Superior temporal gyrus (tissue), 1 donor: Measurements from ENCODE around the gene BABAM1.
"Not testable (repeated sequence)": the region's sequence is repeated elsewhere in the genome, so short reads cannot be mapped to it uniquely, and the experiment has no call there.

ENCODE experiments used
- DNase-seq: peaks from one replicate; pipeline ENCODE4 v3.0.0-alpha.2; 2016; ENCODE audit errors: extremely low spot score

BABAM1 gene

DNA sequence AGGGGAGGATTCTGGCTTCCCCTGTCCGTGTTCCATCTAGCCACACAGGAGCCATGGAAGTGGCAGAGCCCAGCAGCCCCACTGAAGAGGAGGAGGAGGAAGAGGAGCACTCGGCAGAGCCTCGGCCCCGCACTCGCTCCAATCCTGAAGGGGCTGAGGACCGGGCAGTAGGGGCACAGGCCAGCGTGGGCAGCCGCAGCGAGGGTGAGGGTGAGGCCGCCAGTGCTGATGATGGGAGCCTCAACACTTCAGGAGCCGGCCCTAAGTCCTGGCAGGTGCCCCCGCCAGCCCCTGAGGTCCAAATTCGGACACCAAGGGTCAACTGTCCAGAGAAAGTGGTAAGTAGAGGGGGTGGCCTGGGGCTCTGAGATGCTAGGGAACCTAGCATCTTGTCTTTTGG is 1.5 kb downstream of the BABAM1 start:
- DNase-seq = no peak

DNA sequence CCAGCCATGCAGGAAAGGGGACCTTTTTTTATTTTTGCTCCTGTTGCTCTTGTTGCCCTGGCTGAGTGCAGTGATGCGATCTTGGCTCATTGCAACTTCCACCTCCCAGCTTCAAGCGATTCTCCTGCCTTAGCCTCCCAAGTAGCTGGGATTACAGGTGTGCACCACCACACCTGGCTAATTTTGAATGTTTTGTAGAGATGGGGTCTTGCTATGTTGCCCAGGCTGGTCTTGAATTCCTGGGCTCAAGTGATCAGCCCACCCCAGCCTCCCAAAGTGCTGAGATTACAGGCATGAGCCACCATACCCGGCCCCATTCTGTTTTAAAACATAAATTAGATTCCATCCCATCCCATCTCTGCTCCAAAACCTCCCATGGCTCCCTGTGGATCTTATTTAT is 7.6 kb downstream of the BABAM1 start:
- not testable (repeated sequence) for DNase-seq

DNA sequence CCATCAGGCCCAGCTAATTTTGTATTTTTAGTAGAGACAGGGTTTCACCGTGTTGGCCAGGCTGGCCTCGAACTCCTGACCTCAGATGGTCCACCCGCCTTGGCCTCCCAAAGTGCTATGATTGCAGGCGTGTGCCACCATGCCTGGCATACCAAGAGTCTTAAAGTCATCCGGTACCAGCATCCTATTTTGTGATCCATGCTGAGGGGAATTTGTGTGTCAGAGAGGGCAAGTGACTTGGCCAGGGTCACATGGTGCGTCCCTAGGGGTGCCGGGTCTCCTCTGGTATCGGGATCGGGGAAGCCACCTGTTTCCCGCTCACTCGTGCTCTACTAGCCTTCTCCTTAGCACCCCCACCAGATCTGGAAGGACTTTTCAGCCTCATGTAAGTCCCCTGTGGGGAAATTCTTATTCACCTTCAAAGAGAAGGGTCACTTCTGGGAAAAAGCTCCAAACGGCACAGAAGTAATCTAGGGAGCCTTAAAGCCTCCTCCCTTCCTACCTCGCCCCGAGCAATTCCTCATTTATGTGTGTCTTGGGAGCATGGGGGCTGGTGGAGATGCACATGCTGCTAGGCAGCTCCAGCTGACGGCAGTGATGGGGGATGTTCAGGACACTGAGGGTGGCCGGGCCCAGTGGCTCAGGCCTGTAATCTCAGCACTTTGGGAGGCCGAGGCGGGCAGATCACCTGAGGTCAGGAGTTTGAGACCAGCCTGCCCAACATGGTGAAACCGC is 8.4 kb downstream of the BABAM1 start:
- DNase-seq = no peak

DNA sequence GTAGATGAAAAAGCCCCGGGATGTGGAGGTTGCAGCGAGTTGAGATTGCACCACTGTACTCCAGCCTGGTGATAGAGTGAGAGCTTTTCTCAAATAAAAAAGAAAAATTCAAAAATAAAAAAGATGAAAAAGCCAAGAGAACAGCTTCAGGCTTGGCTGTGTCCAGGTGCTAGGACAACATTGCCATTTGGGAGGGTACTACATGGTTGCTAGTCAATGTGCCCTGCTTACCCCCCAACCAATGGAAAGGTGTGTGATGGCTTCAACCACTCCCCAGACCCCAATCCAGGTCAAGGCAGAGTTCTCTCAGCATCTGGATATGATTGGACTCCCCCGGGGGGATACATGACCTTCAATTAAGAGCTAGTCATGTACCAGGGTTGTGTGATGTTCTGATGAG is 12.2 kb downstream of the BABAM1 start:
- no peak for DNase-seq

DNA sequence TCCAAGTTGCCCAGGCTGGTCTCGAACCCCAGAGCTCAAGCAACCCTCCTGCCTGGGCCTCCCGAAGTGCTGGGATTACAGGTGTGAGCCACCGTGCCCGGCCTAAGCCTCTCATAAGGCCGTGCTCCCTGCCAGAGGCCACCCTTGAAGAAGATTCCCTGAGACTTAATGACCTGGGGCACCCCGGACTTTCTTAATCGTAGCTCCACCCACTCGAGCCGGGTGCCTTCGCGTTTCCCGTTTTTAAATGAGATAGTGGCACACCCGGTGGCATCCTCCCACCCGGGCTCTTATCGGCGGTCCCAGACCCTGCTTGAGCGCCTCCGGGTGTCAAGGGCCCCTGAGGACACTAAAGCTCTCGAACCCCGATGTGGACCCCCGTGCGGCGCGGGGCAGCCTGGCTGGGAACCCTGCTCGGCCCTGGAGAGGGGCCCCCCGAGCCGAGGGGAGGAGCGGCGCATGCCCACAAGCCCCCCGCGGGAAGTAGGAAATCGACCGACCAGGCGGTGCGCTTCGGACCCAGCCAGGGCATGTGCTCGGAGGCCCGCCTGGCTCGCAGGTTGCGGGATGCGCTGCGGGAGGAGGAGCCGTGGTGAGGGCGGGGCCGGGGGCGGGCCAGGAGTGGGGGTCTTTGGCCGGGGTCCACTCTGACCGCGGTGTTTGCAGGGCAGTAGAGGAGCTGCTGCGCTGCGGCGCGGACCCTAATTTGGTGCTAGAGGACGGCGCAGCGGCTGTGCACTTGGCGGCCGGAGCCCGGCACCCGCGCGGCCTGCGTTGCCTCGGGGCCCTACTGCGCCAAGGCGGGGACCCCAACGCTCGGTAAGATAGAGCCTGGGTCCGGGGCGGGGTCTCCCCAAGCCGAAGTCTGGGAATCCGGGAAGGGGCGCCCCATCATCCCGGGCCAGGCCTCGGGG is 14.4 kb downstream of the BABAM1 start, which contains the start of gene ANKLE1:
ANKLE1 (plus strand) TSS at position 511 of the 914 bp plus-strand sequence; CDS start at position 531, 20 bp downstream.
- DNase-seq = no peak

DNA sequence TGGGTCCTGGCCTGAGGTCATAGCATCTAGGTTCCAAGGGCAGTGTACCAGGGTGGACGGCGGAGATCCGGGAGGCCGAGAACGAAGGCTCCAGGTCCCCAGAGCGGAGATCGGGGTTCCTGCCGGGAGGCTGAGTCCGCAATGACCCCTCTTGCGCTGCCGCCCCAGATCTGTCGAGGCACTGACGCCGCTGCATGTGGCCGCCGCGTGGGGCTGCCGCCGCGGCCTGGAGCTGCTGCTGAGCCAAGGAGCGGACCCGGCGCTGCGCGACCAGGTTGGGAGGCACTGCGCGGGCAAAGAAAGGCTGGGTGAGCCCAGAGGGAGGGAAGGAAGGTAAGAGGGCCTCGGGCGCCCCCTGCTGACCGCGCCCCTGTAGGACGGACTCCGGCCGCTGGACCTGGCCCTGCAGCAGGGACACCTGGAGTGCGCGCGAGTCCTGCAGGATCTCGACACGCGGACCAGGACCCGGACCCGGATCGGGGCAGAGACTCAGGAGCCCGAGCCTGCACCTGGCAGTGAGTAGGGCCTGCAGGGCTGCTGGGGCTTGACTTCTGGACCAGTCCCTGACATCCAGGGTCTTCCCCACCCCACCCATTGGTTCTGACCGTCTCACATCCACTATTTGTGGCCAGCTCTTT is 15.4 kb downstream of the BABAM1 start:
- peak; percentile 76 for DNase-seq

DNA sequence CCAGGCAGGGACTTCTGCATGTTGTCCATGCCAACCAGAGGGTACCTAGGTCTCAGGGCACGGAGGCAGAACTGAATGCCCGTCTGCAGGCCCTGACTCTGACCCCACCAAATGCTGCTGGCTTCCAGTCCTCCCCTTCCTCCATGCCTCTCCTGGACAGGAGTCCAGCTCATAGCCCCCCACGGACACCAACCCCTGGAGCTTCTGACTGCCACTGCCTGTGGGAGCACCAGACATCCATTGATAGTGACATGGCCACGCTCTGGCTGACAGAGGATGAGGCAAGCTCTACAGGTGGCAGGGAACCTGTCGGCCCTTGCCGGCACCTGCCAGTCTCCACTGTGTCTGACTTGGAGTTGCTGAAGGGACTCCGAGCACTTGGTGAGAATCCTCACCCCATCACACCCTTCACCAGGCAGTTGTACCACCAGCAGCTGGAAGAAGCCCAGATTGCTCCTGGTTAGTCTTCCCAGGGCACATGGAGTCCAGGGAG is 16.3 kb downstream of the BABAM1 start:
- DNase-seq = no peak

DNA sequence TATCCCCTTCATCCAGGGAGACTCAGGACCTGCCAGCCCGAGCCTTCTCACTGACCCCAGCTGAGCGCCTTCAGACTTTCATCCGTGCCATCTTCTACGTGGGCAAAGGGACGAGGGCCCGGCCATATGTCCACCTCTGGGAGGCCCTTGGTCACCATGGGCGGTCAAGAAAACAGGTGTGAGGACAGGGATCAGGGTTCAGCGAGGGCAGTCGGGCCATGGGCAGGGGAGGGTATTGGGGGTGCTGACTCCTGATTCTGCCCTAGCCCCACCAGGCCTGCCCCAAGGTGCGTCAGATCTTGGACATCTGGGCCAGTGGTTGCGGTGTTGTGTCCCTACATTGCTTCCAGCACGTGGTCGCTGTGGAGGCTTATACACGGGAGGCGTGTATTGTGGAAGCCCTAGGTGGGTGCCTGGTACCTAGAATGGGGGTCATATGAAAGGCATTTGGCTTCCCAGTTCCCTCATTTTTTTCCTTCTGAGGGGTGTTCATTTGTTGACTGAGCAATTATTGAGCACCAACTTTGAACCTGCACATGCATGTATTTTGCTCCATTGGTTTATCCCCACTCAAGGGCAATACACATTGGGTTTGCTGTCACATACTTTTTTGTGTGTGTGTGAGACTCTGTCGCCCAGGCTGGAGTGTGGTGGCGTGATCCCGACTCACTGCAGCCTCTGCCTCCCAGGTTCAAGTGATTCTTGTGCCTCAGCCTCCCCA is 18.3 kb downstream of the BABAM1 start:
- DNase-seq = no peak

DNA sequence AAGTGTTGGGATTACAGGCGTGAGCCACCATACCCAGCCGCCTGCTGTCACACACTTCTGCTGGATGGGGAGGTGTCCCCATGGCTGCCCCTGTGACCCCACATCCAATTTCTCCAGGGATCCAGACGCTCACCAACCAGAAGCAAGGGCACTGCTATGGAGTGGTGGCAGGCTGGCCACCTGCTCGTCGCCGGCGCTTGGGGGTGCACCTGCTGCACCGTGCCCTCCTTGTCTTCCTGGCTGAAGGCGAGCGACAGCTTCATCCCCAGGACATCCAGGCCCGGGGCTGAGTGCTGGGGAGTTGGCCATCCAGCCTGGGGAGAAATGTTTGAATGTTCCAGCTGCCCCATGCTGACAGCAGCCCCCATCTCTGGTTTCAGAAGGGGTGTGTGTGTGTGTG is 19.0 kb downstream of the BABAM1 start:
- DNase-seq = no peak

DNA sequence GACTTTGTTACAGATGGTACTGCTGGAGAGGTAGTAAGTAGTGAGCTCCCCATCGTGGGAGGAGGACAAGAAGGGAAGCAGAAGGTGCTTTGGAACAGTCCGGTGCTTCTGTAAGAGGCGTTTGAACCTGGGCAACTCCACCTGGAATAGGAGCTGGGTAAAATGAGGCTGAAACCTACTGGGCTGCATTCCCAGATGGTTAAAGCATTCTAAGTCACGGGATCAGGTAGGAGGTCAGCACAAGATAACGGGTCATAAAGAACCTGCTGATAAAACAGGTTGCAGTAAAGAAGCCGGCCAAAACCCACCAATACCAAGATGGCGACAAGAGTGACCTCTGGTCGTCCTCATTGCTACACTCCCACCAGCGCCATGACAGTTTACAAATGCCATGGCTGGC is 19.5 kb downstream of the BABAM1 start:
- no peak for DNase-seq

DNA sequence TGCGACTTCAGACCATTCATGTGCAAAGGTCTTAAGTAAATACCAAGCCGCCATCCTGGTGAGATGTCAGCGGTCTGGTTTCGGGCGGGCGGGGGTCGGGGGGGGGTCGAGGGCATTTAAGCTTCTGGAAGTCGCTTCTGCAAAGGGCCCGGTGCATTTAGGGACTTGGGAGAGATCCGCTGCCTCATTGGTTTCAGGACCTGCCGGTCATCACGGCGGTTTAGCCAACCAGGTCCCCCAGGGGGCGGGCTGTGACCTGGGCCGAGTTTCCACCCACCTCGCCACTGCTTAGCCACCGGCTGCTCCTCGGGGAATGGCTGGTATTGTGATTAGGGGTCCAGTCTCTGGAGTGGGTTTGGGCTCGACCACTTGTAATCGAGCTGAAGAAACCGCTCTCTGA is 22.2 kb downstream of the BABAM1 start:
- DNase-seq = peak; percentile 9

DNA sequence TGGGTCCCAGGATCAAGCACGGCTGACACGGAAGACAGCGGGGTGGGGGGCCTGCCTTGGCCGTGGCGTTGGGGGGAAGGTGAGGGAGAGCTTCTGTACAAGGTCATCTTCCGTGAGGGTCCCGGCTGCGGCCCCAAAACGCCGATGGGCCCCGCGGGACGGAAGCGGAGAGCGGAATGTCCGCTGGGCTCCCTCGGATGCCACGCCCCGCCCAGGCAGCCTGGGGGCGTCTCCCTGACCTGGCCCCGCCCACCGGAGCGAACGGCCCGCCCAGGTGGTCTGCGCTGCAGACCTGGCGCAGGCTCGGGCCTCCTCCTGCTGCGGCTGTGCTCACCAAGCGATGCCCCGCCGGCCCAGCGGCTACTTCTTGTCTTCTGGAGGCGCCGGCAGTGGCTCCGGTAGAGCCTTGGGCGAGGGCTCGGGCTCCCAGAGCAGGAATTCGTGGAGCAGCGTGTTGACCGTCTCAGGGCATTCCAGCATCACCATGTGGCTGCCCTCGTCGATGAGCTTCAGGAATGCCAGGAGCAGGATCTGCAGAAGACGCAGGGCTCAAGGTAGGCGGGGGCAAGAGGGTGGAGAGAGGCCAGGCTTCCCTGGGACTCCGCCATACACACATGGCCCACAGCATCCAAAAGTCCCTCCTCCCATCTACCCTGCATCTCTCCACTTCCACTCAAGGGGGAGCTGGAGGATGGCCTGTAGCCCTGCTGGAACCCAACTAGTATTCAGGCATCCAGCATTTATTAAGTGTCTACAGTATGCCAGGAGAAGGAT is 25.2 kb downstream of the BABAM1 start:
- peak; percentile 62 for DNase-seq

DNA sequence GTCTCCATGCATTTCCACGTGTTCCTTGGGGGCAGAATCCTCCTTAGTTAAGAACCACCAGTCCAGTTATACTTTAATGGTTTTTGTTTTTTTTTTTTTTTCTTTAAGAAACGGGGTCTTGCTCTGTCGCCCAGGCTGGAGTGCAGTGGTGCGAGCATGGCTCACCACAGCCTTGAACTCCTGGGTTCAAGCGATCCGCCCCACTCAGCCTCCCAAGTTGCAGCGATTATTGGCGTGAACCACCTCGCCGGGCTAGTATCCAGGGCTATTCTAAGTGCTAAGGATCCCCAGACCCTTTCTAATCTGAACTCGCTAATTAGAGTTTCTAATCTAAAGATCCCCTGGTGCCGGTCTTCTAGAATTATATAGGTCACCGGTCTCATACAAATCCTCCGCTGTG is 26.4 kb downstream of the BABAM1 start:
- DNase-seq = no peak

DNA sequence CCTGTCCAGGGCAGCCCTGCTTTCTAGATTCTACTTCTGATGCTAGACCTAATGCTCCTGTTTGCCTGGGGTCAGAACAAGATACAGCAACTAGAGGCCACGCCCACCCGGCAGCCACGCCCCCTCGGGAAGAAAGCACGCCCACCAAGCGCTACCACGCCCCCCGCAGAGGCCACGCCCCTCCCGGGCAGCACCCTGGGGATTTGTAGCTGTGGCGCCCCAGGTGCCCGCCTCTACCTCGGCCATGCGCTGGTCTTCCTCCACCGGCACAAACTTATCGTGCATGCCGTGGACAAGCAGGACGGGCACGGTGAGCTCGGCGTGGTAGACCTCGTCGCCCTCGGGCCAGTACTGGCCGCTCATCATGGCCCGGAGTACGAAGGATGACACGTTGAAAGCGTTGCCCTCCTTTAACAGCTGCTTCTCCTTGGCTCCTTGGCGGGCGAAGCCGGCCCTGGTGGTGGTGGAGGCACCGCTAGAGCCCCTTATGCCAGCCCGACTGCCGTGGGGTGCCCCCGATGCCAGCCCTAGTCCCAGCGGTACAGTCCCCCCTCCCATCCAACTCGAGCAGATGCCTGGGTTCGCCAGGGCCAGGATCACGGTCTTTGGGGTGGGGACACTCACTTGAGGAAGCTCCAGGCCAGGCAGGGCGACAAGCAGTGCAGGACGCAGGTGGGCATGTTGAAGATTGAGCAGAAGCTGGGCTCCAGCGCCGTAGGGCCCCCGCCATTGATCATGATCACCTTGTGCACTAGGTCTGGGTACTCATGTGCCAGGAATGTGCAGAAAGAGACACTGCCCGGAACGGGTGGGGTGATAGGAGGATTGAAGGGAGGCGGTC is 27.0 kb downstream of the BABAM1 start:
- no peak for DNase-seq

DNA sequence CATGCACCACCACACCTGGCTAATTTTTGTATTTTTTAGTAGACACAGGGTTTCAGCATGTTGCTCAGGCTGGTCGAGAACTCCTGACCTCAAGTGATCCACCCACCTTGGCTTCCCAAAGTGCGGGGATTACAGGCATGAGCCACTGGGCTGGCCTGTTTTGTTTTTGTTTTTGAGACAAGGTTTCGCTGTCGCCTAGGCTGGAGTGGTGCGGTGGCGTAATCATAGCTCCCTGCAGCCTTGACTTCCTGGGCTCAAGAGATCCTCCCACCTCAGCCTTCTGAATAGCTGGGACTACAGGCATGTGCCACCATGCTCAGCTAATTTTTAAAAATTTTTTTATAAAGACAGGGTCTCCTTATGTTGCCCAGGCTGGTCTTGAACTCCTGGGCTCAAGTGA is 28.3 kb downstream of the BABAM1 start:
- DNase-seq = not testable (repeated sequence)

DNA sequence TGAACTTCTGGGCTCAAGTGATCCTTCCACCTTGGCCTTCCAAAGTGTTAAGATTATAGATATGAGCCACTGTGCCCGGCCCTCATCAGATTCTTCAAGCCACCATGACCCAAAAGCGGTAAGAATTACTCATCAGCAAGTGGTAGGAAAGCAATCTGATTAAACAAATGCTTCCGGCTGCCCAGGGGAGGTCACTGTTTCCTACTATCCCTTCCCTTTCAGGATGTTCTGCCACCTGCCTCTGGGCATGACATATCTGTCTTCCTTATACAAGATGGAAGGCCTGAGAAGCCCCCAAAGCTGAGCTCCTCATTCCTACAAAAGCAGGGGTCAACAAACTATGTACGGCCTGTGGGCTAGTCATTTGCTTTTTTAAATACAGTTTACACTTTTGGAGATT is 29.0 kb downstream of the BABAM1 start:
- no peak for DNase-seq

DNA sequence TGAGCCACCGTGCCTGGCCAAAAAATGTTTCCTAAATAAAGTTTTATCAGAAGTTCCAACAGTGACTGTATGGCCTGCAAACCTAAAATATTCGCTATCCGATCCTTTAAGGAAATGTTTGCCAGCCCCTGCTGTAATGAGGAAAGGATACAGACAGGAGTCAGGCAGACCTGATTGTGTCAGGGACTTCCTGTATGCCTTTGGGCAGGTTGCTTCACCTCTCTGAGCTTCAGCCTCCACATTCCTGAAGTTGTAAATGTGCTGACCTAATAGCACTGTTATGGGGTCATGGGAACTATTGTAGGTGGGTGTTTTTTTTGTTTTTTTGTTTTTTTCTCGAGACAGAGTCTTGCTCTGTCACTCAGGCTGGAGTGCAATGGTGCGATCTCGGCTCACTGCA is 29.7 kb downstream of the BABAM1 start:
- DNase-seq = no peak

DNA sequence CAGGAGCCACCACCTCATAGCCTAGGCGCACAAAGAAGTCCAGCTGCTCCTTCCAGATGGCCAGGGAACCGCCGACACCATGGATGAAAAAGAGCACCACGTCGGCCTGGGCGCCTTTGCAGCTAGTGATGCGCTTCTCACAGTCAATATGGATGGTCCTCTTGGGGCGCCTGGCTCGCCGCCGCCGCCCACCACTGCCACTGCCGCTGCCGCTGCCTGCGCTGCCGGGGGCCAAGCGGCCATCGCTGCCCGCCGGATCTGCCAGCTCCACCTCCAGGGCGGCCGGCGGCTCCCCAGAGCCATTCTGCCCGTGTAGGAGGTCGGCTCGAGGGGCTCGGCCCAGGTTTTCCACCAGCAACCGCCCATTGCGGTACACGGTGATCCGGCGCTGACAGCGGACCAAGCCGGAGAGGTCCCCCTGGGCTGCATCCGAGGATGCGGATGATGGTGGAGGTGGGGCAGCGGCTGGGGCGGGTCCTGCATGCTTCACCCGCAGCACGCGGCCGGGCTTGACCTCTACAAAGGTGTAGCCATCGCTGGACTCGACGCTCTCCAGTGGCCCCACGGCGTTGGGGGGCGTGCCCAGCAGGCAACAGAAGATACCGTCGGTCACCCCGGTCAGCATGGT is 33.9 kb downstream of the BABAM1 start:
- no peak for DNase-seq

DNA sequence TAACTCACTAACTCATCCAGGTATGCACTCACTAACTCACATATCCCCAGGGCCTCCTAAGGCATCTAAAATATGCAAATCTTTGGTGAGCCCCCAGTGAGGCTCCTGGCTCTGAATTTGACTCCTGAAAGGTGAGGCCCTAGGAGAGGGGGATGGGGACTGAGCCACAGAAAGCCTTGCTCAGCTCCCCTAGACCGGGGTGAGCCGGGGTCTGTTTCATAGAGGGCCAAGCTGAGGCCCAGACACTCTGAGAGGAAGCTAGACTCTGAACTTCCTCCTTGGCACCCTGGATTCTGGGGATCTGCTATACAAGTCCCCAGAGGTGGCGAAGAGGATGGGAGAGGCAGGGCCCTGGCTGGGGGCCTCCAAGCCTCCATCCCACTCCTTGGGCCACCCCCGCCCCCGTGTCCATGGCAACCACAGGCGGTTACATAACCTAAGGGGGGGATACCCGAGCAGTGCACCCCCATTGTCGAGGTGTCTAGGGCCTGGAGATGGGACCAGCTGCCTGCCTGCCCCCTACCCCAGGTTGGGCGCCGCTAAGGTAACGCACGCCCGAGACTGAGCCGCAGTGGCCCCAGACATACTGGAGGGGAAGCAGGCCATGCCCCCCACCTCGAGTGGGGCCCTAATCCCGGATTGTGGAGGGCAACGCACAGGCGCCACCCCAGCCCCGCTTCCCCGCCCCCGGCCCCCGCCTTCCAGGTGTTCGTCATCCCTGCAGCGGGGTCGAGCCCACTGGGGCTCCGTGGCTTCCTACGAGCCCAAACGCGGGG is 35.3 kb downstream of the BABAM1 start:
- DNase-seq = no peak
